Inferior parietal cortex (tissue), 1 donor: Measurements from ENCODE around the gene C1QTNF3.
"Not testable (repeated sequence)": the region's sequence is repeated elsewhere in the genome, so short reads cannot be mapped to it uniquely, and the experiment has no call there.

Experiments used
- DNase-seq: peaks from one replicate; pipeline ENCODE4 v3.0.0-alpha.2; 2016; ENCODE audit errors: extremely low spot score

Gene C1QTNF3

DNA sequence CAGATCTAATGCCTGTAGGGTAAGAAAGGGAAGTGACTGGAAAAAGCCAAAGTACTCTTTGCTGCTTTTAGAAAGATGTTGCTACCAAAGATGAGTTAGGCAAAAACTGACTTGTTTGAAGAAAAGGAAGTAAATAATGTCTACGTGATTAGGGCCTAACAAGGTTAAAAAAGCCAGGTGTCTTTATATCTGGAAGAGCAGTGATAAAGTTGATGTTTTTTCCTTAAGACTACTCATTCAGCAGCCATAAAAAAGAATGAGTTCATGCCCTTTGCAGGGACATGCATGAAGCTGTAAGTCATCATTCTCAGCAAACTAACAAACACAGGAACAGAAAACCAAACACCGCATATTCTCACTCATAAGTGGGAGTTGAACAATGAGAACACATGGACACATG is 21.7 kb downstream of the C1QTNF3 start:
- no peak for DNase-seq

DNA sequence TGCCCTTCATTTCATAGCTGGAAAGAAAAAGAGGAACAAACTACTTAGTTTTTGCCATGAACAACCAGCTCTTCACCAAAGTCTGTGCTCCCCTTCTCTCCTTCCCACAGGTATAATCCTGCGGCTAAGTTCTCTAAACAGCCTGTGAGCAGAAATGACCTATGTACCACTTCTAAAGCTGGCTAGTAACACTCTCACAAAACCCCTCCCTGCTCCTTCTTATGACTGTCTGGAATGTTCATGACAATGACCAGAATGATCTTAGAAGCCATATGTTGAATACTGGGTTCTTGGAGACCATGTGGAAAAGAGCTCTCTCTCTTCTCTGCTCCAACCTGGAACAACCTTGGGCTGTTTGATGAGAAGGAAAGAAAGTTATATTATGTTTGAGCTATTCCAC is 22.3 kb downstream of the C1QTNF3 start:
- DNase-seq: no peak

DNA sequence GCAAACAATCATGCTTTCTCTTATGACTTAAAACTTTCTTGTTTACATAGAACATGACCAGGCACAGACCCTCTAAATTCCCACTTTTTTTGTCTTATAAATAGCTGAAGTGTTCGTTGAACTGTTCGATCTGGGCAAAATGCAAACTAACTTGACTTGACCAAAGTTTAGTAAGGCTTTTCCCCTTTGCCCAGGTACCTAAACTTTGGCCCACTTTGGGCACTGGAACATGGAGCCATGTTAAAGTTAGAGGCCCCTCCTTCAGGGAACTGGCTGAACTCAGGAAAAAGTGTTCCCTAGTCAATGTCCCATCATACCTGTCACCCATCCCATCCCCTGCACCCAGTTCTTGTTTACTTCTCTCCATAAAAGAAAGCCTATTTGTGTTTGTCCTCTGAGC is 25.8 kb downstream of the C1QTNF3 start:
- no peak for DNase-seq

DNA sequence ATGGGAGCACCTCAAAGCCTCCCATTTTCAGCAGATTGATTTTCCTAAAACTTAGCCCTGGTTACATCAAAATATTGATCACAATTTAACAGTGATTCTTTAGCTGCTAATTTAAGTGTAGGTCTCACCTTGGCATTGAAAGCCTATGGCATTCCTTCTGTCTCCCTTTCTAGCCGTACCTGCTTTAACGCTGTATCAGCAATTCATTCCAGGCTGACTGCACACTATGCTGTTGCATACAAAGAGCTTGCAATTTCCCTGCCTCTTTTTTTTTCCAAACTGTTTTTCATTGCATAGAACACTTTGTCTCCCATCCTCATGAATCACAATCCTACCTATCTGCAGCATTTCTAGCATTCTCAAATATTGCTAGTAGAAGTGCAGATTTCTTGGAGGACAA is 26.3 kb downstream of the C1QTNF3 start:
- no peak for DNase-seq

DNA sequence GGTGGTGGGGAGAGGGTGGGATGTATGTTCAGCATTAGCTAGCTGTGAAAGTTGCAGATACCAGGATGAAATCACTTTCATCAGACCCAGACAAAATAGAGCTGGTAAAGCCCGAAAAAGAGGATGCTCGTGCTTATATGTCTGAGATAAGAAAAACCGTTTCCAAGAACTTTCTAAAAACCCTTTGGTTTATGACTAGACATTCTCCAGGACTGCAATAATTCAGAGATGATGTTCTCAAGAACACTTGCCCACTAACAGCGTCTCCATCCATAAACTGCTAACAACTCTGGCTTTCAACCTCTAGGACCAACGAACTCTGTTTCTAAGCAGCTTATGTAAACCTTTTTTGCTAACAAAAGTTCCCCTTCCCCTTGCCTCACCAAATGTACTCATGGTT is 26.8 kb downstream of the C1QTNF3 start:
- no peak for DNase-seq

DNA sequence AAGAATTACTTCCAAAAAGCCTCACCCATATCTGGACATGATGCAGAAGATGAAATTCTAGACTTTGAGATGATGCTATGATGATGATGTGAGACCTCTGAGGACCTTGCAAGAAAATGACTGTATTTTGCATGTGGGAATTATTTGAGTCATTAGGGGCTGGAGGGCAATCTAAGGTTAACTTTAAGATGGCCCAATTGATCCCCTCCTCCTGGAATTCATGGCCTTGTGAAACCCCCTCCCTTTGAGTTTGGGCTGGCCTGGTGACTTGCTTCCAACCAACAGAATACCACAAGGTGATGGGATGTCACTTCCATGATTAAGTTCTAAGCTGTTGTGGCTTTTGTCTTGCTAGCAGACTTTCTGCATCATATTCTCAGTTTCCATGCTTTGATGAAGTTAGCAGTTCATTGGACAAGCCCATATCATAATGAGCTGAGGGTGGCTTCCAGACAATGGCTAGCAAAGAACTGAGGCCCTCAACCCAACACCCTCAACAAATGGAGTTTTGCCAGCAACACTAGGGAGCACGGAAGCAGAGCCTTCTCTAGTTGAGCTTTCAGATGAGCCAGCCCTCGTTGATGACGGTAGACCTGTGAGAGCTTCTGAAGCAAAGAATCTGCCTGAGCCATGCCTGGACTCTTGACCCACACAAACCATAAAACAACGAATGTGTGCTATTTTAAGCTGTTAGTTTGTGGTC is 27.7 kb downstream of the C1QTNF3 start:
- DNase-seq: no peak

DNA sequence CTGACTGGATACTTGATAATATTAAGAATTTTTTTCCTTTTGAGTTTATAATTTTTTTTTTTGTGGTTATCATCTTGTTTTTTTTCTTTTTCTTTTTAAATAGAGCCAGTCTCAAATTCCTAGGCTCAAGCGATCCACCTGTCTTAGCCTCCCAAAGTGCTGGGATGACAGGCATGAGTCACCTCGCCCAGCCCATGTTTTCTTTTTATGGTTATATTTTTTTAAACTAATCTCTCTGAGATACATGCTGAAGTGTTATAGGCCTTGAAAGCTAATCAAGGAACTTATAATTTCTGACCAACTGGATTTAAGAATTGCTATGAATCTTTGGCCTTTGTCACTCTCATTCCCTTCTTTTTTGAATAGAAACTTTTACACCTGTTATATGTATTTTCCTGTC is 28.4 kb downstream of the C1QTNF3 start:
- no peak for DNase-seq

DNA sequence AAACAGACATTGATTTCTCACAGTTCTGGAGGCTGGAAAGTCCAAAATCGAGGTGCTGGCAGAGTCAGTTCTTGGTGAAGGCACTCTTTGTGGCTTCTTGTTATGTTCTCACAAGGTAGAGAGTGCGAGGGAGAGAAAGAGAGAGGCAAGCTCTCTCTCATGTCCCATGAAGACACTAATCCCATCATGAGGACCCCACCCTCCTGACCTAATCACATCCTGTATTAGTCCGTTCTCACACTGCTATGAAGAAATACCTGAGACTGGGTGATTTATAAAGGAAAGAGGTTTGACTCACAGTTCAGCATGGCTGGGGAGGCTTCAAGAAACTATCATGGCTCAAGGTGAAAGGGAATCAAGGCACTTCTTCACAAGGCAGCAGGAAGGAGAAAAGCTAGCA is 29.5 kb downstream of the C1QTNF3 start:
- no peak for DNase-seq

DNA sequence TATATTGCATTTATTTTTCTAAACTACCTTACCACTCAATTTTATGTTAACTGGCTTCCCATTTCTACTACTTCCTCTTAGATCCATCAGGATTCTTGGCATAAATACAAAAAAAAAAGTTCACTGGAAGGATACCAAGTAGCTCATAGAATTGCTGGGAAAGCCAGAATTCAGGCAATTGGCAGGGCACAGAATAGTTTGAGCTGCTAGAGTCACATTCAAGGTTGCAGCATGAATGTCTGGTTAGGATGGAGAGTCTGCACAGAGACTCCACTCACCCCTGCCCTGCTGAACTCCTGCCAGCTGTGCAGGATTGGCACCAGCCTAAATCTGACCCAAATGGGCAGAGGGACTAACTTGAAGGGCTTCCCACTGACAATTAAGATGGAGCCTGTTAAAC is 30.2 kb downstream of the C1QTNF3 start:
- DNase-seq: peak; percentile 21

DNA sequence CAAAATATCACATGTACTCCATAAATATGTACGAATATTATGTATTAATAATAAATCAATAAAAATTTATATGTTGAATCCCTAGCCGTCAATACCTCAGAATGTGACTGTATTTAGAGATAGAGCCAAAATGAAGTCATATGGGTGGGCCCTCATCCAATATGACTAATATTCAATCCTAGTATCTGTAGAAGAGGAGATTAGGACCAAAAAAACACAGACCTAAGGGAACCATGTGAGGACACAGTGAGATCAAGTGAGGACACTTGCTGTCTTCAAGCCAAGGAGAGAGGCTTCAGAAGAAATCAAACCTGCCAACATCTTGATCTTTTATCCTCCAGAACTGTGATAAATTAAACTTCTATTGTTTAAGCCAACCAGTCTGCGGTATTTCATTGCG is 31.5 kb downstream of the C1QTNF3 start:
- DNase-seq: no peak

DNA sequence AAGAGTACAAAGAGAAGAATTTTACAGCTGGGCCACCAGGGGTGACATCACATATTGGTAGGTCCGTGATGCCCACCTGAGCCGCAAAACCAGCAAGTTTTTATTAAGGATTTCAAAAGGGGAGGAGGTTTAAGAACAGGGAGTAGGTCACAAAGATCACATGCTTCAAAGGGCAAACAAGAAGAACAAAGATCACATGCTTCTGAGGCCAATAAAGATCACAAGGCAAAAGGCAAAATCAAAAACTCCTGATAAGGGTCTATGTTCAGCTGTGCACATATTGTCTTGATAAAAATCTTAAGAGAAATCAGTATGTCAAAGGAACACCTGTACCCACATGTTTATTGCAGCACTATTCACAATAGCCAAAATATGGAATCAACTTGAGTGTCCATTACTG is 32.9 kb downstream of the C1QTNF3 start:
- not testable (repeated sequence) for DNase-seq

DNA sequence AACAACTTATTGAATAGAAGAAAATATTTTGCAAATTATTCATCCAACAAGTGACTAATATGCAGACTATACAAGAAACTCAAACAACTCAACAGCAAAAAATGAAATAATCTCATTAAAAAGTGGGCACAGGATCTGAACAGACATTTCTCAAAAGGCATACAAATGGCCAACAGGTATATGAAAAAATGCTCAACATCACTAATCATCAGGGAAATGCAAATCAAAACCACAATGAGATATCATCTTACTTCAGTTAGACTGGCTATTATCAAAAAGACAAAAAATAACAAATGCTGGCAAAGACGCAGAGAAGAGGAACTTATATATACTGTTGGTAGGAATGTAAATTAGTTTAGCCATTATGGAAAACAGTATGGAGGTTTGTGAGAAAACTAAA is 33.4 kb downstream of the C1QTNF3 start:
- DNase-seq: no peak

DNA sequence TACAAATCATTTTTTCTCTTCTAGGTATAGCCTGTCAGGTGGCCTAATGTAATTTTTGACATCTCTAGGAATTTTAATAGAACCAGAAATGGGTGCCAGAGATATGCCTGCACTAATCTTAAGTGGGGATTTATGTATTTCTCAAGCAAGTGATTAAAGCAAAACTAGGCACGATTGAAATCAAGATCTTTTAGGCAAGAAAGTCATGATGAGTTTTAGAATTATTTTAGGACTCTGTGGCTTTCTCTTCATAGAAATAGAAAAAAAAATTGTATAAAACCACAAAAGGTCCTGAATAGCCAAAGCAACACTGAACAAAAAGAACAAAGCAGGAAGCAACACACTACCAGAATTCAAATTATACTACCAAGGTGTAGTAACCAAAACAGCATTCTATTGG is 34.2 kb downstream of the C1QTNF3 start:
- DNase-seq: no peak

DNA sequence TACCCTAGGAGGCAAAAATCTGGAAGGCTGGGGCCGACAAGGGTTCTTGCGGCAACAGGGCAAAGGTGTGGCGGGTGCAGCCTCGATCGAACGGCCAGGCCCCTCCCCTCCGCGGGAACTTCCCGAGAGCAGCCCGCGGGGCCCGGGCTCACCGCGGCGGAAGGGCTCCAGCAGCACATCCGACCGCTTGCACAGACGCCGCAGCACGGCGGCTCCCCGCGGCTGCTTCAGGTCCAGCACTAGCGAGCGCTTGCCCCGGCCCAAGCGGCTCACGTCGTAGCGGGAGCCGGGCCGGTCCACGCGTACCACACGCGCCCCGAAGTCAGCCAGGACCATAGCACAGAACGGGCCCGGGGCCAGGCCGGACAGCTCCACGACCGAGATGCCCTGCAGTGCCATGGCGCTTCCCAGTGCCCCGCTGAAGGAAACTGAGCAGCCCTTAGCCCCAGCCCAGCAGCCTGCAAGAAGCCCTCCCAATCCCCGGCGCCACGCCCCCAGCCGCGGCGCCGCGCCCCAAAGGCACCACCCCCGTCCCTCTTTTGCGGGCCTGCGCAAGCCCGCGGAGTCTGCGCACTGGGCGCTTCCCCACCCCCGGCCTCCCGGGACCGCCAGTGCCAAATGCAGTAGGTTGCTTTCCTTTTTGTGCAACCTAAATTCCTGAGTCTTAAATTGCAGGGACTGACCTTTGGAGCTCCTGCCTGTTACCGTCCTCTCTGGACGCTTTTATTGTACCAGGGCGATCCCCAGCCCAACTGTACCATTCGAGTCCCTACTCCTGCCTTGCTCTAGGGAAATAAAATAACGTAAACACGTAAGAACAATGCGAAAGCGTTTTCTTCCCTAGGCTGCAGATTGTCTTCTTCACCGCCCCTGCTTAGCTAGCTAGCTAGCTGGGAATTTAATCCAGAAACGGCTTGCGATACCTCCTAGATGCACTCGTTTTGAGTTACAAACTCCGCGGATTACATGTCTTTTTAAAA is 35.1 kb downstream of the C1QTNF3 start, which contains the start of gene AMACR:
Gene AMACR, minus strand, starts transcription at position 430 of the 980 bp plus-strand sequence. Its CDS starts 31 bp downstream, at position 399.
- DNase-seq: peak; percentile 95

DNA sequence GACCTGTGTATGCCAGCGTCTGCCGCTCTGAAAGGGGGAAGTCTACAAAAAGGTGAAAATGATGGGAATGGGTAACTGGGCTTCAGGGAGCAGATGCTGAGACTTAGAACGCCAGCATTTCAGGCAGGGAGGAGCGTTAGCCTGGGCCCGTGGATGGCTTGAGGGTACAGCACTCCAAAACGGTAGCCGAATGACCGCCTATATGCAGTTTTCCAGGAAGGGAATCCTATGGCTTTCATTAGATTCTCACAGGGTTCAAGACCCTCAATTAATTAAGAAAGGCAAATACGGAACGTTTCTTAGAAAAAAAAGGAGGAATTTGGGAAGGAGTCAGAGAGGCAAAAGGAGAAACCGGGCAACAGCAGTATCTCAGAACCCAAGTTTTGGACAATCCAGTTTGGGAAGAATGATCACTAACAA is 35.8 kb downstream of the C1QTNF3 start:
- peak; percentile 50 for DNase-seq

DNA sequence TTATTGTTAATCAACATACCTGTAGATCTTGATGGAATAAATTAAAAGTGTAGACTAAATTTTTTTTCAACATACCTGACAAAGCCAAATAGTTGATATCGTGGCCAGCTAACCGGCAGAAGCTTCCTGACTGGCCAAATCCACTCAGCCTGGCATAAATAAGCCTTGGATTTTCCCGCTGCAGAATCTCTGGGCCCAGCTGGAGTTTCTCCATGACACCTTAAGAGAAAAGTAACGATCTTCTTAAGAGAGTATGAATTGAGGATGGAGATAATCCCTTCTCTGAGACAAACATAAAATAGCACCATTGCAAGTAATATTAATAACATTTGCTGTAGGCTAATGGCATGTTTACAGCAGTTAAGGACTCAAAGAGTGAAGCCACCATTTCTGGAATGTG is 37.3 kb downstream of the C1QTNF3 start:
- no peak for DNase-seq

DNA sequence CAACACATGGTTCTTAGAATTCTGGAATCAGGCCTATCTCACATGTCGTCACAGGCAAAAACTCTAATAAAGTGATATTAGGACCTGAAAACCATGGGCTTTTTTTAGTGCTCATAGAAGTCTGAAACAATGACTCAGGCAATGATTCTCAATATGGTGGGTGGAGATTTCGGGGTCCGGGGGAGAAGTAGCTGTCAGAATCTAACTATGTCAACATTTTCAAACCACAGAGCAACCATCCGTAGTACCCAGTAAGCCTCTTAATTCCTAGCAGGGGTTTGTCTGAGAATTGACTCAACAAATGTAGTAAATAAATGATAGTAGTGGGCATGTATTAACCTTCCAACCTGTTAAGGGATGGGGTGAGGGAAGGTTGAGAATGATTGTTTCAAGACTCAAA is 37.8 kb downstream of the C1QTNF3 start:
- no peak for DNase-seq

DNA sequence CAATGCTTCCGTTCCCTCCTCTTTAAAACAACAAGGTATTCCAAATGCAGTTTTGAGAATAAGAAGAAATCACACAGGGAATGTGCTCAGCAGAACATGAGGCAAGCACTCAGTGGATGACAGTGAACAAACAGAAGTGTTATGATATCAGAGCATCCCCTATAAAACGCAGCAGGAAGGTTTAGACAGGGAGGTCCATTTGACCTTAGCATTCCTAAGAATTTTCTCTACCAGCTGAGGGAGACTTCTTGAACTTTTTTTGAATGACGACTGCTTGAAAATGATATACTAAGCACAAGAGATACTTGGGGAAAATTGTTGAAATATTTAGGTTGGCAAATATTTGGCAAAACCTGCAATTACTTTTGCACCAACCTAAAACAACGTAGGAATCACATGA is 39.1 kb downstream of the C1QTNF3 start:
- no peak for DNase-seq

DNA sequence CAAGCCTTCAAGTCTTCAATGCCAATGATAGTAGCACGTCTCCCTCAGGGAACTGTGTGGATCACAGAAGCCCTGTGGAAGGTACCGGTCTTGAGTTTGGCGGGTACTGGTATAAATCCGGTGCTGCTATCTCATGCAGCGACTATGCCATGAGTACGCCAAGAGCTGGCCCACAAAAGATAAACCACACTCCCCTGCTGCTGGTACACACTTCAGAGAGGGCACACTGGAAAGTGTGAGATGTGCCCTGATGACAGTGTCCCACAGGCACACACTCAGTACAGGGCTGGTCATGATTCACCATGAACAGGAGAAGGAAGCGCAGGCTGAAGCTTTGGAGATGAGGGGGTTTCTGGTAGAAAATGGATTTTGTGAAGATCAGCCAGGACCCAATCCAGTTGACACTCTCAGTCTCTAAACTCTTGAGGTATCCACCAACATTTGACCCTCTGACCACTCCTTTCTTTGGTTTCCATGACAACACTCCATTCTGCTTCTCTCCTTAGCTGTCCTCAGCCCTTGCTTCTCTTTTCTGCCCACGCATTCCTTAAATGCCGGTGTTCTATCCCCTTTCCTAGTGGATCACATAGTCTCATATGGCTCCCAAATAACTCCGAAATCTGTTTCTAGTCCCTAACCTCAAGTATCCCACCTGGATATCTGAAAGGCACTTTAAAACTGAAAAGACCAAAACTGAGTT is 40.2 kb downstream of the C1QTNF3 start:
- DNase-seq: no peak

DNA sequence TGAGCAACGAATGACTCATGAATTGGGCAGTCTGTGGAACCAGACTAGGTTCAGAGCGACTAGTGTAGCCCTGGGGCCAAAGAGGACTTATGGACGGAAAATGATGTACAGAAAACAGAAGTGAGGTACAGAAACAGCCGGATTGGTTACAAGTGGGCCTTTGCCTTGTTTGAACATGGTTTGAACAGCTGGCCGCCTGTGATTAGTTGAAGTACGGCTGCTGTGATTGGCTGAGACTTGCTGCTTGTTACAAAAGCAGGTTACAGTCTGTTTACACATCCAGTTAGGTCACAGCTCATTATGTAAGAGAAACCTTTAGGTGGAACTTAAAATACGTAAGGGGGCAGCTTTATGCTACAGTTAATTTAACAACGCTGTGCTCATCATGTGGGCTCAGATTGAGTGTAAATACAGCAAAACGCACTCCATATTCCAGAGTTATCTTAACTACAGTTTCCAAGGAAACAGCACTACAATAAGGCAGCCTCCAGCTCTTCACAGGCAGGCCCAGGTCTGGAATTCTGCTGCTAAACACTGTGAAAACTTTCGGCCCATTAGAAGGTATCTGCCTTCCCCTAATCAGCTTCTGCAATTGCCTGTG is 41.7 kb downstream of the C1QTNF3 start:
- peak; percentile 57 for DNase-seq

DNA sequence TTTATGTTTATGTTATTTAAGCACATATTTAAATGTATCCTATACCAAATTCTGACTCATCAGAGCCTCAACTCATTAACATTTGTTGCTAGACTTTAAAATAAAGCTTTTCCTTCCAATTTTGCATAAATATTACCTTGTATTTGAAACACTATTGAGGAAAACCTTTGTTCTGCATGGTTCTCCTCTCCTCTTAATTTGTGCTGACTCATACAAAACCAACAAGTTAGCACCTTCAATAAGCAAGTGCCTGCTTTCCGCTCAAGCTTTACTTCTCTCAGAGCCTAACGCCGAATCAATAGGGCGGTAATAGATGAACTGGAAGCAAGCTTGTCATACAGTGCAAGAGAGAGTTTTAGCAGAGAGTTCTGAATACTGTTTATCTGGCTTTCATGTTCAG is 43.0 kb downstream of the C1QTNF3 start:
- DNase-seq: peak; percentile 8
